HPDE6-E6E7 (cell line): ENCODE results near the gene DBF4B.

Experiments
- DNase-seq: peaks from one replicate; pipeline ENCODE4 v3.0.0; 2011; ENCODE audit warnings: missing footprints; ENCODE audit errors: extremely low spot score

The DBF4B gene

GRCh38 chr17:44759916-44760243 is 51.4 kb downstream of the DBF4B start:
- DNase-seq = no peak

- DNase-seq = no peak
These were observed 52.2 kb downstream of the DBF4B start for GRCh38 chr17:44760474-44761308.

- DNase-seq = no peak
These were observed 53.7 kb downstream of the DBF4B start for GRCh38 chr17:44761932-44762810.

GRCh38 chr17:44763170-44763569 is 54.7 kb downstream of the DBF4B start:
- no peak for DNase-seq

DNA sequence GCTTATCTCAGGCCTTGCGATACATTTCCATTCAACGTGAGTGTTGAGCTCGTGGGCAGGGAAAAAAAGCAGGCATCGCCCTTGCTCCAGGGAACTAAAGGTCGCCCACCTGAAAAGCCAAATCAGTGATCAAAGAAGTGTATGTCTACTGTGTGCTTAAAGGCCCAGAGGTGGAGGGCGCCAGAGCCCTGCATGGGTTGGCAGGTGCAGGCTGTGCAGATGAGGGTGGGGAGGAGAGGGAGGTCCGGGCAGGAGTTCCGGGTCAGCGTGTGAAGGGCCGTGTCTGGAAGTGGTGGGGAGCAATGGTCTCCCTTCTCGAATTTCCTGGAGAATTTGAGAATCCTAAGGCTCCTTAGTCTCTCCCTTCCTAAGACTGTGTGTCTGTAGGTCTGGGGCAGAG is 57.5 kb downstream of the DBF4B start:
- no peak for DNase-seq

DNA sequence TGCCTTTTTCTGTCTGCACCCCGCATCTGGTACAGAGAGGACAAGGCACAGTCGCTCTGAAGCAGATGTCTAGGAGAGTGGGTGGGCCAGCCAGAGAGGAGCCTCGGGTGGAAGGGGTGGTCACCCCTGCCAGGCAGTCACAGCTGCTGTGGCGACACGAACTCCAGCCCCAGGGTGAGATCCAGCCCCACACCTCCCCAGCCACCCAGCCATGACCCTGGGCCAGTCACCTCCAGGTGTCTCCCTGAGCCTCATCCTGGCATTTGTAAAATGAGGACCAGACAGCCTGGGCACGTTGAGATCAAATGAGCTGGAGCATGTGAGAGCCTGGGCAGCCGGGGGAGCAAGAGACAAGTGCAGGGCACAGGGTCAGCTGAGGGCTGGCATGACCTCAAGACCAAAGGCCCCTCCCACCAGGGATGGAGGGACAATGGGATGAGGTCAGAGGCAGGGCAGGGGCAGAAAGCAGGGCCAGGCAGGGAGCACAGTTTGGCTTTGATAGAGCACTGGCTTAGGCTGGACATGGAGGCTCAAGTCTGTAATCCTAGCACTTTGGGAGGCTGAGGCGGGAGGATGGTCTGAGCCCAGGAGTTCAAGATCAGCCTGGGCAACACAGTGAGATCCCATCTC is 58.1 kb downstream of the DBF4B start:
- DNase-seq = no peak

DNA sequence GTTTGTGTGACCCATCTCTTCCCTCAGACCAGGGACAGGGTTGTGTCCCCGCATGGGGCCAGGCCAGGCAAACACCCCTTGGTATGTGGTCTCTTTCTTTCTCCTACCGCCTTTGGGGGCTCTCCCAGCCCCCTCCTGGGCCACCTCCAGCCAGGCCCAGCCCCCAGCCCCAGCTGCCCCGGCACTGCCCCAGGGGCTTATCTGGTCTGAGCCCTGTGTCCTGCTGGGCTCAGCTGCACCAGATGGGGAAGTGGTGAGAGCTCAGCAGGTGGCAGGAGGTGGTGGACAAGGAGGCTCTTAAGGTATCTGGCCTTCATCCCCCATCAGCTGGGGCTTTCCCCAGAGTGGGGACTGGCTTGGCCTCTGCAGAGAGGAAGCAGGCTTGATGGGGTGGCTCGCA is 59.0 kb downstream of the DBF4B start:
- no peak for DNase-seq

DNA sequence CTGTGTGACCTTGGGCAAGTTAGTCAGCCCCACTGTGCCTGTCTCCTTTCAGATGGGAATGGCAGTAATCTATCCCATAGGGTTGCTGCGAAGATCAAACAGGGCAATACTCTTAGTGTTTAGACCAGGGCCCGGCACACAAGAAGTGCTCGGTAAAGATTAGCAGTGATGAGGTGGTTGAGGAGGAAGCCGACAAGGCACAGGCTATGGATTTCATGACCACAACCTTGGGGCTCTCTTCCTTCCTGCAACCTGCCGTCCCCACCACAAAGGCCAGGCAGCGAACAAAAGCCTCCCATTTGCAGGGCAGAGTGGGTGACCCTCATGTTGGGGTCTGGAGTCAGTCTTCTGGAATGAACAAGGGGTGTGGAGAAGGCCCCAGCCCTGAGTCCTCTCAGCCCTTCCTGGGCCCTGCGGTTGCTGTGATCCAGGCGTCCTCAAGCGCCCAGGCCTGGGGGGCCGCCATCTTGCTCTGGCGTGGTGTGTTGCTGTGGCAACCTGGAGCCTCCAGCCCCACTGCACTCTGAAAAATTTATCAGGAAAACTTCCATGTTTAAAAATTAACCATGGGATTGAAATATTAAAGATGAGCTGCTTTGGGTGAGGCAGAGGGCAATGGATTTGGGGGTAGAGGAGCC is 60.2 kb downstream of the DBF4B start:
- no peak for DNase-seq

DNA sequence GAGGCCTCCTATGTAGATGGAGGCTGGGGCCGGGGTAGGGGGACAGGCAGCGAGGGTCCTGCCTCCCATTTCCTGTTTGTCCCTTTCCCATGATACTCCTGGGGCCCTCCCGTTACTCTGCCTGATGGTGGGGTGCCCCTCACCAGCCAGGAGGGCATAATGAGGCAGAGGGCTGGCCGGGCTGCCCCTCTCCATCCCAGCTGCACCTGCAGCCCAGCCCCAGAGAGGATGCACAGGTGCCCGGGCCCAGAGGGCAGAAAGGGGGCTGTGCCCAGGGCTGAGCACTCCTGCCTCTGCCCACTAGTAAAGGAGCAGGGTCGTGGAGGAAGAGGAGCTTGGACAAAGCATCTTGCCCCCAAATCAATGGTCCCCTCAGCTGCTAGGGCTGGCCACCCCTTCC is 60.8 kb downstream of the DBF4B start:
- no peak for DNase-seq

- DNase-seq = no peak
These were observed 61.2 kb downstream of the DBF4B start for GRCh38 chr17:44769647-44770084.

DNA sequence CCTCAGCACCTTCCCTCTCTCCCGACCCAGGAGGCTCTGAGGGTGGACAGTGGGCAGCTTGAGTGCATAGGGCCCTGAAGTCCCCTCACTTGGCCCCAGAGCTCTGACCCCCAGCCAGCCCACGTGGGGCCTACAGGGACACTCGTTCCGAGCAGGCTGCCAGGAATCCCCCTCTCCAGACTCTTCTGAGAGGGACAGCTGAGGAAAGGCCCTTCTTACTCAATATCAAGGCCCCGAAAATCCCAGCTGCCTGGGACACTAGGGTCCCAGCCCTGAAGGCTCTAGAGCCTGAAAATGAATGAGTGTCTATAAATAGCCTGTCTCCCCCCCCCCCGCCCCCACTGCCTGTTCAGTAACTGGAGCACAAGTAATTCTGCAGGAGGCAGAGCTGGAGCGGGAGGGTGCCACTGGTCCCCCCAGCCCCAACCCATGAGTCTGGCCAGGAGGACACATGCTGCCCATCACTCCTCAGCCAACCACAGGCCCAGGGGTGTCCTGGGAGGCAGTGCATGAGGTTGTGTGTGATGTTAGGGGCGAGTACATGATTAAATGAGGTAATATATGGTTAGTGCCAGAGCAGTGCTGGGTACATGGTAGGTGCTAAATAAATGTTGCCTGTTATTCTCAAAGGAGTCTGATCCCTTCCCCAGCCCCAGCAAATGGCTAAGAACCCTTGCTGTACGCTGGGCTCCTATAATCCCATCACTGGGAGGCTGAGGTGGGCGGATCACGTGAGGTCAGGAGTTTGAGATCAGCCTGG is 61.9 kb downstream of the DBF4B start:
- DNase-seq = no peak

DNA sequence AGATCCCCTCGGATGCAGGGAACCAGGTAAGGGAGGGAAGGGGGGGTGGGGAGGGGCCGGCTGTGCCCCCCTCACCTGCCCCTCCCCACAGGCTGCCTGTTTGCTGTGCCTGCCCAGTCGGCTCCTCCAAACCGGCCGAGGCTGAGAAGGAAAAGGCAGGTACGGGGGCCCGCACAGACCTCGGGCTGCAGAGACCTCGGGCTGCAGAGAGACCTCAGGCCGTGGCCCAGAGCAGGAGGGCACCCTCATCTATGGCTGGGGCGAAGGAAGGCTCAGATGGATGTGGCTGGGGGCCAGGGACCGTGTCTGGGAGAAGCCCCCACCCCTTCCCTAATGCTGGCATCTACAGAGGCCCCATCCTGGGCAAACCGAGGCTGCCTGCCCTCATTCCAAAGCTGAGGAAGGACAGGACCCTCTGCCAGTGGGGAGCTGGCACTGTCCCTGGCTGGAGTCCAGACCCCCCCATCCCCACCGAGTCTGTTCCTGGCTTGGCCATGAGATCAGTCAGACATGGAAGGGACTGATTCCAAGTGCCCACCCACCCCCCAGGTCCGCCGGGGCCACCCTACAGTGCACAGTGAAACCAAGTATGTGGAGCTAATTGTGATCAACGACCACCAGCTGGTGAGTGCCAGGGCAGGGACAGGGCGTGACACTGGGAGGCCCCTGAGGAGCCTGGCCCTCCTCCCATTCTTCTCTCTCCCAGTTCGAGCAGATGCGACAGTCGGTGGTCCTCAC is 64.0 kb downstream of the DBF4B start:
- no peak for DNase-seq

- DNase-seq = no peak
These were observed 64.7 kb downstream of the DBF4B start for GRCh38 chr17:44773140-44773539.

DNA sequence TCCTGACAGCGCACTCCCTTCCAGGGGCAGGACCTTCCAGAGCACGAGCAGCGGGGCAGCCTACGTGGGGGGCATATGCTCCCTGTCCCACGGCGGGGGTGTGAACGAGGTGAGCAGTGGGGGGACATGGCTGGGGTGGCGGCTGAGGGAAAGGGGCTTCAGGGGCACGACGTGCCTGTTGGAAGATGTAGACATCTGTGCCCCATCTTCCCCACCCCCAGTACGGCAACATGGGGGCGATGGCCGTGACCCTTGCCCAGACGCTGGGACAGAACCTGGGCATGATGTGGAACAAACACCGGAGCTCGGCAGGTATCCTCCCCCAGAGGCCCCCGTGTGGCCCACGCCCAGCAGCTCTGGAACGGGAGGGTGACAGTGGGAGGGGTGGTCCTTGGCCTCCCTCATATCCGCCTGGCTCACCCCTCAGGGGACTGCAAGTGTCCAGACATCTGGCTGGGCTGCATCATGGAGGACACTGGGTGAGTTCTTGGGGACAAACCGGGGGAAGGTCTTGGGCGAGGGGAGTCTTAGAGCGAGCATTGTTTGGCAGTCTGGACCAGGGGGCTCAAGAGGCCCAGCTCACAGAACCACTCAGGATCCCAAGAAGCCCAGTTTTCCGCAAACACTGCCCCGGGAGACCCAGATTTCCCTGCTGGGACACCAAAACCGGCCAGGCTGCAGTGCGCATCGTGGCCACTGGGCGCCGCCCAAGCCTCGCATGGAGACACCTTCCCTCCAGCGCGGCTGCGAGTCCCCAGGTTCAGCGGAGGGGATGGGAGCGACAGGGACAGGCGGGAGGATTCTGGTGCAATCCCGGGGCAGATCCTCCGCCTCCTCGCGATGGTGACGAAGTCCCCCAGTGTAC is 66.0 kb downstream of the DBF4B start:
- DNase-seq = peak; percentile 95

DNA sequence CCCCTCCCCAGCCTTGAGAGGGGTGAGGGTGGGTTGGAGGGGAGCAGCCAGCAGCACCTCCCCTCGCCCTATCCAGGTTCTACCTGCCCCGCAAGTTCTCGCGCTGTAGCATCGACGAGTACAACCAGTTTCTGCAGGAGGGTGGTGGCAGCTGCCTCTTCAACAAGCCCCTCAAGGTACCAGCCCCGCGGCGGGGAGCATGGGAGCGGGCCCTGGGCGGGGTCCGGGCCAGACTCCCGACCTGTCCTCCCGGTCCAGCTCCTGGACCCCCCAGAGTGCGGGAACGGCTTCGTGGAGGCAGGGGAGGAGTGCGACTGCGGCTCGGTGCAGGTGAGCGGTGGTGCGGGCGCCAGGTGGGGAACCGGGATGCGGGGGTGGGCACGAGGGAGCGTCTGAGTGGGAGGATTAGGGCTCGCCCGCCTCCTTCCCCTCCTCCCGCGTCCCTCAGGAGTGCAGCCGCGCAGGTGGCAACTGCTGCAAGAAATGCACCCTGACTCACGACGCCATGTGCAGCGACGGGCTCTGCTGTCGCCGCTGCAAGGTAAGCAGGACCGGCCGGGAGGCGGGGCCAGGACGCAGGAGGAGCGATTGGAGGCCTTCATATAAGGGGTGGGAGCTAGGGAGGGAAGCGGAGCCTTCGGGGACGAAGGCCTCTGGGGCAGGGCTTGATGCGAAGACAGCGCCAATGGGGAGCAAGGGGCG is 66.8 kb downstream of the DBF4B start:
- DNase-seq = peak; percentile 99

DNA sequence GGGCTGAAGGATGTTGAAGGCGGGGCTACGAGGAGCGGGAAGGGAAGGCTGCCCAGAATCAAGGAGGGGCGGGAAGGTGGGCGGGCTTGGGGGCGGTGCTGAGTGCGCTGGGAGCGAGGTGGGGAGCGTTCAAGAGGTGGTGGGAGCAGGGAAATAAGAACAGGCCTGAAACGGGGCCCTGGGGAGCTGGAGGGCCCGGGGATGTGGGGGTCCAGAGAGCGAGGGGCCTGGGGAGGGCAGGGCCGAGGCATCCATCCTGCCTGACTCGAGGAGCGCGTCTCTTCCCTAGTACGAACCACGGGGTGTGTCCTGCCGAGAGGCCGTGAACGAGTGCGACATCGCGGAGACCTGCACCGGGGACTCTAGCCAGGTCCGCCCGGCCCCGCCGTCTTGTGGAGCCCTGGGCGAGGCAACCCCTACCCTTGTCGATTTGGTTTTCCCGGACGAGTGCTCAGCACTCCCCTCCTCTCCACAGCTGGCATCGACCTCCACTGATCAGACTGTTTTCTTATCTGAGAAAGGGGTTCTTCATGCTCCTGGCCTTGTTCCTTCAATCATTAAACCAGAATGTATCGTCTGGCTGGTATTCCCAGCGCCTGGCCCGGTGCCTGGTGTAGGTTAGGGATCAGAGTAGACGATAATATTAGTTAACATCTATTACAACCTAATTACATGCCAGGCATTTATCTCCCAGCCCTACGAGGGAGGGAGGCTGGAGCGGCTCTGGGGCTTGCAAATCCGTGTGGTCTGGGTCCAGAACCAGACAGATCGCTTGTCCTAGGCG is 67.6 kb downstream of the DBF4B start:
- no peak for DNase-seq

DNA sequence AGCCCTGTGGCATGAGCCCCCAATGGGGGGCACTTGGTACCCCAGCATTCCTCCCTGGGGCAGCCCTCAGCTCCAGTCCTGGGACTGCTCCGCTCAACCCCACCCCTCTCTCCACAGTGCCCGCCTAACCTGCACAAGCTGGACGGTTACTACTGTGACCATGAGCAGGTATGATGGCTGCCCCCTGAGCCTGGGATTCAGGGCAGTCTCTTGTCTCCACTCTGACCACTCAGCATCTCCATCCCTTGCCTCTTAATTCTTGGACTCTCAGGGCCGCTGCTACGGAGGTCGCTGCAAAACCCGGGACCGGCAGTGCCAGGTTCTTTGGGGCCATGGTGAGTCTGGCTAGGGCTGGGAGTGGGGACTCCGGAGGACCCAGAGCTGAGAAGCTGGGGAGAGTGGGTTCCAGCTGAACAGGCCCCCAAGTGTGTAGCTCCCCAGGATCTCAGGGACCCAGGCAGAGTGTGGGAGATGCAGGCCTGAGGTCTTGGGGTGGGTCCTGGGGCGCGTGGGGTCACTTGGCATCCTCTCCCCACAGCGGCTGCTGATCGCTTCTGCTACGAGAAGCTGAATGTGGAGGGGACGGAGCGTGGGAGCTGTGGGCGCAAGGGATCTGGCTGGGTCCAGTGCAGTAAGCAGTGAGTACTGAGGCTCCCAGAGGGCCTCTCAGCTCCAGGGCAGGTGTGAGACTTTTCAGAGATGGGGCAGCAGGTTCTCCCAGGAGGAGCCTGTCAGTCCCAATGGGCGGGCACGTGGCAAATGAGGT is 68.3 kb downstream of the DBF4B start:
- DNase-seq = no peak
